Measurements from ENCODE around the gene ATG9A.
A peak's percentile ranks its signal among the peaks of the same experiment; 100 is the strongest.
"Not testable (repeated sequence)": the region's sequence is repeated elsewhere in the genome, so short reads cannot be mapped to it uniquely, and the experiment has no call there.

The ATG9A gene

GRCh38 chr2:219200502-219201326, 28.7 kb downstream of the ATG9A start:
- not testable (repeated sequence) for H3K4me3 ChIP-seq (ENCODE audit: low read depth, low read length)
- peak; percentile 52 for TF ChIP-seq POLR2A (IDR thresholded peaks at IDR 0.05; ENCODE audit: extremely low read depth, insufficient read length)
- DNase-seq (ENCODE audit: low read depth), result peak; percentile 80

GRCh38 chr2:219199470-219200211, 29.8 kb downstream of the ATG9A start:
- no peak overlapping the region for H3K4me3 ChIP-seq (ENCODE audit: low read depth, low read length)
- no peak for DNase-seq (ENCODE audit: low read depth)
- TF ChIP-seq CTCF (IDR thresholded peaks at IDR 0.05; ENCODE audit: low read depth, low read length) (no peak), POLR2A (IDR thresholded peaks at IDR 0.05; ENCODE audit: extremely low read depth, insufficient read length) (no peak), MYC (IDR thresholded peaks at IDR 0.05; ENCODE audit: low read depth, low read length) (no peak), MAX (IDR thresholded peaks at IDR 0.05; ENCODE audit: low read depth, low read length) (no peak)

GRCh38 chr2:219198974-219199373, 30.5 kb downstream of the ATG9A start:
- TF ChIP-seq CTCF (IDR thresholded peaks at IDR 0.05; ENCODE audit: low read depth, low read length) (no peak), MAX (IDR thresholded peaks at IDR 0.05; ENCODE audit: low read depth, low read length) (no peak)
- DNase-seq (ENCODE audit: low read depth), result no peak
- H3K4me3 ChIP-seq (ENCODE audit: low read depth, low read length), result no peak overlapping the region

- no peak for DNase-seq (ENCODE audit: low read depth)
- TF ChIP-seq MAX (IDR thresholded peaks at IDR 0.05; ENCODE audit: low read depth, low read length) (no peak), MYC (IDR thresholded peaks at IDR 0.05; ENCODE audit: low read depth, low read length) (no peak), CTCF (IDR thresholded peaks at IDR 0.05; ENCODE audit: low read depth, low read length) (no peak)
- H3K4me3 ChIP-seq (ENCODE audit: low read depth, low read length), result no peak overlapping the region
Observed at GRCh38 chr2:219197388-219197787, 32.0 kb downstream of the ATG9A start.

- no peak for DNase-seq (ENCODE audit: low read depth)
- H3K4me3 ChIP-seq (ENCODE audit: low read depth, low read length), result no peak overlapping the region
- TF ChIP-seq MYC (IDR thresholded peaks at IDR 0.05; ENCODE audit: low read depth, low read length), result no peak
- TF ChIP-seq CTCF (IDR thresholded peaks at IDR 0.05; ENCODE audit: low read depth, low read length), result no peak
- no peak for TF ChIP-seq MAX (IDR thresholded peaks at IDR 0.05; ENCODE audit: low read depth, low read length)
- TF ChIP-seq POLR2A (IDR thresholded peaks at IDR 0.05; ENCODE audit: extremely low read depth, insufficient read length), result no peak
Observed at GRCh38 chr2:219186754-219187456, 42.5 kb downstream of the ATG9A start.

- DNase-seq (ENCODE audit: low read depth), result no peak
- TF ChIP-seq MAX (IDR thresholded peaks at IDR 0.05; ENCODE audit: low read depth, low read length), result no peak
- TF ChIP-seq MYC (IDR thresholded peaks at IDR 0.05; ENCODE audit: low read depth, low read length), result no peak
- no peak for TF ChIP-seq CTCF (IDR thresholded peaks at IDR 0.05; ENCODE audit: low read depth, low read length)
- TF ChIP-seq POLR2A (IDR thresholded peaks at IDR 0.05; ENCODE audit: extremely low read depth, insufficient read length), result no peak
Observed at GRCh38 chr2:219184121-219184520, 45.3 kb downstream of the ATG9A start.

More at GRCh38 chr2:219184121-219184520, 45.3 kb downstream of the ATG9A start:
- H3K4me3 ChIP-seq (ENCODE audit: low read depth, low read length), result no peak overlapping the region
